ENCODE data around the gene DLG2.
"Not testable (repeated sequence)": the region's sequence is repeated elsewhere in the genome, so short reads cannot be mapped to it uniquely, and the experiment has no call there.

The DLG2 gene

DNA sequence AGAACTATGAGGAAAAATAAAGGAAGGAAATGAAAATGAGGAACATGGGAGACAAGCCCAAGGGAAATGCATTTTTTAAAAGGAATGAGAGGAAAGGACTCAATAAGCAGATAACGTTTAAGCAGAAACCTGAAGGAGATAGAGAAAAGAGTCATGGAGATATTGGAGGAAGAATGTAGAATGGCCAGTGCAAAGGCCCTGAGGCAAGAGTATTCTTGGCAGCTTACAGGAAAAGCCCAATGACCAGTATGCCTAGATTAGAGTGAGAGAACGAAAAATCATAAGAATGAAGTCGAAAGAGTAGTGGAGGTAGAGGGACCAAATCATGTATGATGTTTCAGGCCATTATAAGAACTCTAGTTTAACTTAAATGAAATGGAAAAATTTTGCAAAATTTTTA is 220.3 kb downstream of the DLG2 start:
- H3K27me3 ChIP-seq (ENCODE audit: insufficient read depth, low read length), result no peaks in the 10 kb centered on the region
- H3K79me2 ChIP-seq (ENCODE audit: insufficient read depth, low read length), result no peaks in the 10 kb centered on the region
- TF ChIP-seq EZH2 (IDR thresholded peaks at IDR 0.05; ENCODE audit: borderline replicate concordance, low read length), result no peak
- TF ChIP-seq, protein P1, sequence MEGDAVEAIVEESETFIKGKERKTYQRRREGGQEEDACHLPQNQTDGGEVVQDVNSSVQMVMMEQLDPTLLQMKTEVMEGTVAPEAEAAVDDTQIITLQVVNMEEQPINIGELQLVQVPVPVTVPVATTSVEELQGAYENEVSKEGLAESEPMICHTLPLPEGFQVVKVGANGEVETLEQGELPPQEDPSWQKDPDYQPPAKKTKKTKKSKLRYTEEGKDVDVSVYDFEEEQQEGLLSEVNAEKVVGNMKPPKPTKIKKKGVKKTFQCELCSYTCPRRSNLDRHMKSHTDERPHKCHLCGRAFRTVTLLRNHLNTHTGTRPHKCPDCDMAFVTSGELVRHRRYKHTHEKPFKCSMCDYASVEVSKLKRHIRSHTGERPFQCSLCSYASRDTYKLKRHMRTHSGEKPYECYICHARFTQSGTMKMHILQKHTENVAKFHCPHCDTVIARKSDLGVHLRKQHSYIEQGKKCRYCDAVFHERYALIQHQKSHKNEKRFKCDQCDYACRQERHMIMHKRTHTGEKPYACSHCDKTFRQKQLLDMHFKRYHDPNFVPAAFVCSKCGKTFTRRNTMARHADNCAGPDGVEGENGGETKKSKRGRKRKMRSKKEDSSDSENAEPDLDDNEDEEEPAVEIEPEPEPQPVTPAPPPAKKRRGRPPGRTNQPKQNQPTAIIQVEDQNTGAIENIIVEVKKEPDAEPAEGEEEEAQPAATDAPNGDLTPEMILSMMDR (IDR thresholded peaks at IDR 0.05; ENCODE audit: low read length), result no peak
- no peaks in the 10 kb centered on the region for H4K20me1 ChIP-seq (ENCODE audit: insufficient read depth, low read length)
- H3K4me1 ChIP-seq (ENCODE audit: insufficient read depth, low read length, severe bottlenecking), result no peaks in the 10 kb centered on the region
- no peaks in the 10 kb centered on the region for H3K9me2 ChIP-seq (ENCODE audit: low read depth, low read length)
- H3K4me2 ChIP-seq (ENCODE audit: low read length), result no peak overlapping the region
- no peak overlapping the region for H2AFZ ChIP-seq (ENCODE audit: low read length)
- H3K9ac ChIP-seq (ENCODE audit: low read length), result no peak overlapping the region
- no peaks in the 10 kb centered on the region for H3K36me3 ChIP-seq (ENCODE audit: insufficient read depth, low read length)
- no peaks in the 10 kb centered on the region for H3K9me3 ChIP-seq (ENCODE audit: low read length)
- H3K4me3 ChIP-seq (ENCODE audit: low read depth, low read length, poor library complexity, severe bottlenecking), result no peak overlapping the region
- H3F3A ChIP-seq (ENCODE audit: insufficient read depth, low read length), result no peaks in the 10 kb centered on the region
- no peak overlapping the region for H3K27ac ChIP-seq (ENCODE audit: low read depth, low read length, poor library complexity, severe bottlenecking)

DNA sequence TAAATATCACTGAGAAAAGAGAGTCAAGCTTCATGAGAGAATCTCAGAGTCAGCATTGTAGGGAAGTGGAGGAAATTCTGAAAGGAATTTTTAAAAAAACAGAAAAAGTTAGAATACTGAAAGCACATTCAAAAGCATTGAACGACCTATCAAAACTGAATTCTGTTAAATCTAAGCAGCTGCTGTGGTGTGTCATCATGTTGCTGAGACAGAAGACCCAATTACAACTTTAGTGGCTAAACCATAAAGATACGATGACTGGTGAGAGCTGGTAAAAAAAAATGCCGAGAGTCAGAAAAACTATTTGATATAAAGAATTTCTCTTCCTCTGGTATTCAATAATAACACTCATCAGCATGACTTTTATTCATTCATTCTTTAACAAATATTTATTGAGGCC is 220.8 kb downstream of the DLG2 start:
- no peak overlapping the region for H2AFZ ChIP-seq (ENCODE audit: low read length)
- no peak overlapping the region for H3K9ac ChIP-seq (ENCODE audit: low read length)
- no peaks in the 10 kb centered on the region for H3K9me2 ChIP-seq (ENCODE audit: low read depth, low read length)
- H3K4me2 ChIP-seq (ENCODE audit: low read length), result no peak overlapping the region
- H4K20me1 ChIP-seq (ENCODE audit: insufficient read depth, low read length), result no peaks in the 10 kb centered on the region
- H3K79me2 ChIP-seq (ENCODE audit: insufficient read depth, low read length), result no peaks in the 10 kb centered on the region
- no peaks in the 10 kb centered on the region for H3K27me3 ChIP-seq (ENCODE audit: insufficient read depth, low read length)
- no peak overlapping the region for H3K4me3 ChIP-seq (ENCODE audit: low read depth, low read length, poor library complexity, severe bottlenecking)
- no peak overlapping the region for H3K27ac ChIP-seq (ENCODE audit: low read depth, low read length, poor library complexity, severe bottlenecking)
- no peaks in the 10 kb centered on the region for H3F3A ChIP-seq (ENCODE audit: insufficient read depth, low read length)
- no peak for TF ChIP-seq EZH2 (IDR thresholded peaks at IDR 0.05; ENCODE audit: borderline replicate concordance, low read length)
- TF ChIP-seq, protein P1 (IDR thresholded peaks at IDR 0.05; ENCODE audit: low read length), result no peak
- H3K36me3 ChIP-seq (ENCODE audit: insufficient read depth, low read length), result no peaks in the 10 kb centered on the region
- H3K4me1 ChIP-seq (ENCODE audit: insufficient read depth, low read length, severe bottlenecking), result no peaks in the 10 kb centered on the region
- no peaks in the 10 kb centered on the region for H3K9me3 ChIP-seq (ENCODE audit: low read length)

DNA sequence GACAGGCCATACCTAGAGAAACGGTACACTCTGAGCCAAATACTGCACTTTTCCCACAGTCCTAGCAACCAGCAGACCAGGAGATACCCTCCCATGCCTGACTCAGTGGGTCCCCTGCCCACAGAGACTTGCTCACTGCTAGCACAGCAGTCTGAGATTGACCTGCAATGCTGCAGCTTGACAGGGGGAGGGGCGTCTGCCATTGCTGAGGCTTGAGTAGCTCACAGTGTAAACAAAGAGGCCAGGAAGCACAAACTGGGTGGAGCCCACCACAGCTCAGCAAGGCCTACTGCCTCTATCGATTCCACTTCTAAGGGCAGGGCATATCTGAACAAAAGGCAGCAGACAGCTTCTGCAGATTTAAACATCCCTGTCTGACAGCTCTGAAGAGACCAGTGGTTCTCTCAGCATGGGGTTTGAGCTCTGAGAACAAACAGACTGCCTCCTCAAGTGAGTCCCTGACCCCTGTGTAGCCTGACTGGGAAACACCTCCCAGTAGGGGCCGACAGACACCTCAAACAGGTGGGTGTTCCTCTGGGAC is 231.6 kb downstream of the DLG2 start:
- not testable (repeated sequence) for H3K36me3 ChIP-seq (ENCODE audit: insufficient read depth, low read length); H4K20me1 ChIP-seq (ENCODE audit: insufficient read depth, low read length); H3K4me2 ChIP-seq (ENCODE audit: low read length); H3K27ac ChIP-seq (ENCODE audit: low read depth, low read length, poor library complexity, severe bottlenecking); H3K79me2 ChIP-seq (ENCODE audit: insufficient read depth, low read length); H3K27me3 ChIP-seq (ENCODE audit: insufficient read depth, low read length); H3K9me2 ChIP-seq (ENCODE audit: low read depth, low read length); H3K4me3 ChIP-seq (ENCODE audit: low read depth, low read length, poor library complexity, severe bottlenecking); H3K9me3 ChIP-seq (ENCODE audit: low read length); H3F3A ChIP-seq (ENCODE audit: insufficient read depth, low read length); H3K4me1 ChIP-seq (ENCODE audit: insufficient read depth, low read length, severe bottlenecking); H3K9ac ChIP-seq (ENCODE audit: low read length); H2AFZ ChIP-seq (ENCODE audit: low read length)

DNA sequence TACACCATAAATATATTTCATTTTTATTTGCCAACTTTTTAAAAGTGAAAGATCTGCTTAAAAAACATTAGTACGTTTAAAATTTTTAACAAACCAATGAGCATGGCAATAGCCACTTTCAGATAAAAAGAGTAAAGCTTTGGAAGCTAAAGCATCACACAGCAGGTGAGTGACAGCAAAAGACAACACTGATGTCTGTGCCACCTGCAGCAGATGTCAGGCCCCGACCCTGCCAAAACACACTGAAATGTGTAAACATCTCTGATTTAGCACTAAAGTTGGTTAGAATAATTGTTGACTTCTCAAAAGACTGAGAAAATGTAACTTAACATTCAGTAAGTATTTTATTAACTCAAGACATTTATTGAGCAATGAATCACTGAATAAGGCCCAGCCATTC is 232.9 kb downstream of the DLG2 start:
- TF ChIP-seq, protein P1 (IDR thresholded peaks at IDR 0.05; ENCODE audit: low read length), result no peak
- no peak for TF ChIP-seq EZH2 (IDR thresholded peaks at IDR 0.05; ENCODE audit: borderline replicate concordance, low read length)
- no peak overlapping the region for H3K4me3 ChIP-seq (ENCODE audit: low read depth, low read length, poor library complexity, severe bottlenecking)
- H3K4me2 ChIP-seq (ENCODE audit: low read length), result no peak overlapping the region
- no peak overlapping the region for H3K9ac ChIP-seq (ENCODE audit: low read length)
- H3K9me3 ChIP-seq (ENCODE audit: low read length), result no peaks in the 10 kb centered on the region
- H3K27me3 ChIP-seq (ENCODE audit: insufficient read depth, low read length), result no peaks in the 10 kb centered on the region
- no peaks in the 10 kb centered on the region for H3K9me2 ChIP-seq (ENCODE audit: low read depth, low read length)
- no peaks in the 10 kb centered on the region for H4K20me1 ChIP-seq (ENCODE audit: insufficient read depth, low read length)
- no peaks in the 10 kb centered on the region for H3K36me3 ChIP-seq (ENCODE audit: insufficient read depth, low read length)
- no peak overlapping the region for H3K27ac ChIP-seq (ENCODE audit: low read depth, low read length, poor library complexity, severe bottlenecking)
- H3K4me1 ChIP-seq (ENCODE audit: insufficient read depth, low read length, severe bottlenecking), result peaks cover 4% of the 10 kb centered on the region
- H2AFZ ChIP-seq (ENCODE audit: low read length), result no peak overlapping the region
- H3F3A ChIP-seq (ENCODE audit: insufficient read depth, low read length), result no peaks in the 10 kb centered on the region
- no peaks in the 10 kb centered on the region for H3K79me2 ChIP-seq (ENCODE audit: insufficient read depth, low read length)

Data from OCI-LY1 (cell line).